ENCODE measurements around the gene PITPNC1.

GRCh38 chr17:67624886-67625656 is 248.0 kb downstream of the PITPNC1 start:
- TF ChIP-seq CTCF (conservative IDR thresholded peaks at IDR 0.05; ENCODE audit: low read depth, low read length) = no peak
- TF ChIP-seq EZH2 (IDR thresholded peaks at IDR 0.05; ENCODE audit: low read length, unreplicated experiment) = no peak
- TF ChIP-seq EZH2phosphoT487 (IDR thresholded peaks at IDR 0.05; ENCODE audit: borderline replicate concordance, low read length) = no peak

All from PC-3 (cell line).